CD4-positive, alpha-beta T cell treated with Interleukin-12 subunit alpha and Interleukin-12 subunit beta, for 1 hour (primary cell): ENCODE data around the gene CCDC71.

Source experiments
- DNase-seq: peaks from one replicate; pipeline ENCODE4 v3.0.0-alpha.2; 2020

The CCDC71 gene

GRCh38 chr3:49166752-49167556 lies 823 bp upstream of the CCDC71 start:
- no peak for DNase-seq

DNA sequence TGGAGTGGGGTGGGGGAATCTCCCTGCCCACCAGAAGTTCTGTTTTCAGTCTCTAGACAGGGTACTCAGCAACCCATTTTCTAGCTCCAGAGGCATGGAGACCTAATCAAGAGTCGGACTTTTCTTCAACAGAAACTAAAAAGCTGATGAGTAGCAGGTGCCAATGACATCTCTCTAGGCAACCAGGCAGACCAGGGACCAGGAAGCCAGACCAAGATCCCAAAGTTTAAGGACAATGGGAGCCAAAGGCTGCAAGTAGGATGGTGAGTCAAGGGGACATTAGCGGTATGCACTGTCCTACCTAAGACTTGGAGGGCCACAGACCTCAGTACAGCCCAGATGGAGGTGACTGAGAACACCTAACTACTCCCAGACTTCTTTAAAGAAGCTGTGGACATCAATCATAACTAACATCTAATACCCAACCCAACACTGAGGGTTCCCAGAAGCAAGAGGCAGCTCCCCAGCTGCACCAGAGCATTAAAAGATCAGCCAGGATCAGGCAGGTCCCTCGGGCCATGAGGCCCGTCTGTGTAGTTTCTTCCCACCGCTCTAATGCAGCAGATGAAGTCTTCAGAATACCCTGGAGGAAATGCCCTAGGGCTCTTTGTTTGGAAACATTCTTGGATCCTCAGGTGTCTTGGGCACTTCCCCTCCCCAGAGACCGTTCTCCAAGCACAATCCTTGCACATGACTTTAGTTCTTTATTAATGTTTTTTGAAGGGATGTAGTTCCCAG lies 979 bp downstream of the CCDC71 start:
- DNase-seq, result no peak

DNA sequence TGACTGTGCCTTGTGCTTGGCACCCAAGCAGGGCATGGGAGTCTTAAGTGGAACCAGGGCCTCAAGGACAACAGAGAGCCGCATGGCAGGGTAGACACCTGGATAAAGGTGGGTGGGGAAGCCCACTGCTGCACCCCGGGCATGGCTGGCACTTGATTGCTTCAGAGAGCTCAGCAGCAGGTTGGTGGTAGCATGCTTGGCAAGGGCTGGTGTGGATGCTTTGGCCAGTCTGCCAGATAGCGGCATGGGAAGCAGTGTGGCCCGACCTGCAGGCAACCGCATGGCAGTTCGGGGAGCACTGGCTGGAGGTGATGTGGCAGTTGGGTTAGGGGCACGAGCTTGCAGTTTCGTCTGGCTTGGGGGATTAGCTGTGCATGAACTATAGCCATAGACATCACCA lies 2.5 kb downstream of the CCDC71 start:
- no peak for DNase-seq

DNA sequence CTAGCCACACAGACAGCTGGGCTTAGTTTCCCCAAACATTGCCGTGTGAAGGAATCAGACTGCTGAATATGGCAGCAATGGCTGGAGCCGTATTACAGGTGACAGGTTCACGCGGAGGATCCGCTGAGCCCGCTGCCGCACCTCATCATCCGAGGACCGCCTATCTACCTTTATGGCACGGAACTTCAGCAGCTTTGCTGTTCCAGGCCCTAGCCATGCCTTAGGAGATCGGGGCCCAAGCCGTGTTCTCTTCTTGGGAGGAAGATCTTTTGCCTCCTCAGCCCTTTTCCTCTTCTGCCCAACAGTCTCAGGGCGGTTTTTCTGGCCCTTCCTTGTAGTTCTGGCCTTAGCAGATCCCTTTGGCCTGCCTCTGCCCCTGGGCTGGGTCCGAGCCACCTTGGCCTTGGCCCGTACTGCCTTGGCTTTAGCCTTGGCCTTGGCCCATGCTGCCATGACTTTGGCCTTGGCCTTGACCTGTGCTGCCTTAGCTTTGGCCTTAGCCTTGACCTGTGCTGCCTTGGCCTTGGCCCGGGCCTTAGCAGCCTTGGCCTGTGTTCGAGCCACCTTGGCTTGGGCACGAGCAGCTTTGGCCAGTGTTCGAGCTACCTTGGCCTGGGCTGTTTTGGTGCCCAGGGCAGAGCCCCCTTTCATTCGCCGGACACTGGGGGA lies 3.2 kb downstream of the CCDC71 start:
- no peak for DNase-seq

- no peak for DNase-seq
These were observed 4.2 kb downstream of the CCDC71 start for GRCh38 chr3:49161808-49162530.

DNA sequence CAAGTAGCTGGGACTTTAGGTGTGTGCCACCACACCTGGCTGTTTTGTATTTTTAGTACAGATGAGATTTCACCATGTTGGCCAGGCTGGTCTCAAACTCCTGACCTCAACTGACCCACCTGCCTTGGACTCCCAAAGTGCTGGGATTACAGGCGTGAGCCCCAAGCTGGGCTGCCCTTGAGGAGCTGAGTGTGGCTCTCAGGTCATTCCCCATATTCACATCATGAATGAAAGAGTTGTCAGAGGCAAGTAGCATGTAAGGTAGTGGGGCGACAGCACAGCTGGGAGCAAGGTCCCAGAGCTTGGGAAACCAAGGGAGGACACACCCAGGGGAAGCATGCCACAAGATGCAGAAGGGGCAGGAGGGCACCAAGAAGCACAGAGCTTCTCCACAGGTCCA lies 4.9 kb downstream of the CCDC71 start:
- no peak for DNase-seq

GRCh38 chr3:49158792-49159191 lies 7.3 kb downstream of the CCDC71 start:
- no peak for DNase-seq

DNA sequence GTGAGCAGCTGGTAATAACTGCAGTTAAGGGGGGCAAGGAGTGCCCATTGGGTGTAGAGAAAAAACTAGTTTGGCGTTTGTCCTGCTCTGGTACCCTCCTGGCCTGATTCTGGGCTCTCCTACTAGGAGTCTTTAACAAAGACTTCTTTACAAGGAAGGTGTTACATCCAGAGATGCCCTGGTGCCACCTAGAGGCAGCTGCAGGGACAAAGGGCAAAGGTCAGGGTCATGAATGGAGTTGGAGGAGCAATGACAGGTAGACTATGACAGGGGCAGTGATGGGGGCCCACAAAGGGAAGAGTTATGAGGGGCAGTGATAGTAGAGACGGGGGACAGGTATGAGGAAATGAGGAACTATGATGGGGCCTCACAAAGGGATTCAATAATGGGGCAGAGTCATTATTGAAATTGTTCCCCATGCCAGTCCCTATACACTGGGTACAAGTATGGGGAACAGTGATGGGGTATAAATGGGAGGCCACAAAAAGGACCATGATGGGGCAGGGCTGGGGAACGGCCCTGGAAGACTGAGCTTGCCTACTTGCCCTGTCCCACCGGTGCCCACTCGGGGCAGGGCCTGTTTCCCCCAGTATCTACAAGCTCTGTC lies 7.9 kb downstream of the CCDC71 start:
- peak; percentile 70 for DNase-seq

GRCh38 chr3:49157289-49157688 lies 8.8 kb downstream of the CCDC71 start:
- DNase-seq, result no peak

GRCh38 chr3:49153349-49153912 lies 12.7 kb downstream of the CCDC71 start:
- DNase-seq, result no peak

DNA sequence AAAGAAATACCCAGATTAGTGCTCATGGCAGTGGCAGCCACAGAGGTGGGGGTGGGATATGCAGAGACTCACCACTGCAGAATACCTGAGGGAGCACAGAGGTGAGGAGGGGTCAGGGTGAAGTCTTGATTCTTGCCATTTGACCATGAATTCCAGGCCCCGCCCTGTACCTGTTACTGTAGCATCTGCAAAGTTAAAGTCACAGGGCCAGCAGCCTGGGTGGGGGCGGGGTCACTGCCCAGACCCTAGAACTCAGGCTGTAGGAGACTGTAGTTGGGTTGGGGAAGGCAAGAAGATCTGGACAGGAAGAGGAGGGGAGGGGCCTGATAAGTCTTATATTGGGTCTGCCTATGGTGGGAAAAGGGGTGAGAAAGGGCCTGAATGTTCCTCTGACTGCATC lies 14.5 kb downstream of the CCDC71 start:
- no peak for DNase-seq

- DNase-seq, result no peak
These were observed 18.0 kb downstream of the CCDC71 start for GRCh38 chr3:49148159-49148558.

DNA sequence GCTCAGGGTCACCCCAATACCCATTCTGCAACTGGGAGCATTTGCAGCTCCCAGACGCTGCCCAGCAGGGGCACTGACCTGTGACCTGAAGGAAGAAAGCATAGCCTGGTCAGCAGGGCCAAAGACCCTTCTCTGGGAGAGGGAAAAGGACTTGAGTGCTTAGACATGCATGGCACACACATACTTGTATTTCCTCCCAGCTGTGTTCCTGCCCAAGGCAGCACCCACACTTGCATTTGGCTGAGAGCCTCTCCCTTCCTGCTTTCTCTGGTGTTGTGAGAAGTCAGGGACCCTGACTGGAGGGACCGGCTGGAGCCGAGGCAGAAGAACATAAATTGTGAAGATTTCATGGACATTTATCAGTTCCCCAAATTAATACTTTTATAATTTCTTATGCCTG lies 26.1 kb downstream of the CCDC71 start:
- no peak for DNase-seq

DNA sequence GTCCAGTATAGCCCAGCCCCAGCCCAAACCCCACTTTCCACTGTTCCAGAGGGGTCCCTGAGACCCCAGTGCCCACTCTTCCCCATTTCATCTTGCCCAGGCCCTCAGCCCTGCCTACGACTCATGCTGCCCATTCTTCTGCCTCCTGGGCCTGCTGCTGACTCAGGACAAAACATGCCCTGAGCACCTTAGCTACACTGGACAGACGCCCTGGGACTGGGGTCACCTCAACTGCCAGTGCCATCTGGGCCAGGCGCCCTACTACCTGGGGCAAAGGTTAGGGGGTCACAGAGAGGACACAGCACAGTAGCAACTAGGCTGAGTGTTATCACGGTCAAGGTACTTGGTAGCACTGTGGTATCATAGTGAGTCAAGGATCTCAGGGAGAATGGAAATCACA lies 30.6 kb downstream of the CCDC71 start:
- no peak for DNase-seq

GRCh38 chr3:49134471-49135265 lies 31.5 kb downstream of the CCDC71 start:
- DNase-seq, result no peak

DNA sequence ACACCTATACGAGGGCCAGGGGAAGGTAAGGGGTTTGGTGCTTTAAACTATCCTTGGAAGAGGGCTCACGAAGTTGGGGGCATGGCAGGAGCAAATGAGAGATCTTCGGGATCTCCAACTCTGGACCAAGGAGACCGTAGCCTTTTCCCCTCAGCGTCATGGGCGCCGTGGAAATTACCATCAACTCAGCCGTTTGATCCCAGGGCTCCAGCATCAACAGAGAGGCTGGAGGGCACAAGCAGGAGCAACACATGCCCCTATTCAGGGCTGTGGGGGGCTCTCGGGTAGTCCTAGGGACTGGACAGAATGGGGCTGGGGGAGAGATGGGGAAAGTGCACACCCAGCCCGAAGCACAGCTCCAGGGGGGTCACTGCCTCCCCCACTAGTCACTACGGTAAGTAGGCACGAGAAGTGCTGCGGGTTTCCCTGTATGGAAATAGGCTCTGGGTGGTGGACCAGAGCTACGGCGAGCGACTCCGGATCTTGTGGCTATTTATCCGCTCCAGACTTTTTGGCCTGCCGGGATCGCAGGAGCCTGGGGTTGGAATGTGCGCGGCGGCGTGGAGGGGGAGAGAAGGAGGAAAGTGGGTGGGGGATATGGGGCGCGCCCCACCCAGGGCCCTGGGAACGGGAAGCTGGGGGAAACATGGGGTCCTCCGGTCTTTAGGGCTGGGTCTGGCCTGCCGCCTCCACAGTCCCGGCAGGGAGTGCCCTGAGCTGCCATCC lies 32.7 kb downstream of the CCDC71 start:
- DNase-seq, result no peak

DNA sequence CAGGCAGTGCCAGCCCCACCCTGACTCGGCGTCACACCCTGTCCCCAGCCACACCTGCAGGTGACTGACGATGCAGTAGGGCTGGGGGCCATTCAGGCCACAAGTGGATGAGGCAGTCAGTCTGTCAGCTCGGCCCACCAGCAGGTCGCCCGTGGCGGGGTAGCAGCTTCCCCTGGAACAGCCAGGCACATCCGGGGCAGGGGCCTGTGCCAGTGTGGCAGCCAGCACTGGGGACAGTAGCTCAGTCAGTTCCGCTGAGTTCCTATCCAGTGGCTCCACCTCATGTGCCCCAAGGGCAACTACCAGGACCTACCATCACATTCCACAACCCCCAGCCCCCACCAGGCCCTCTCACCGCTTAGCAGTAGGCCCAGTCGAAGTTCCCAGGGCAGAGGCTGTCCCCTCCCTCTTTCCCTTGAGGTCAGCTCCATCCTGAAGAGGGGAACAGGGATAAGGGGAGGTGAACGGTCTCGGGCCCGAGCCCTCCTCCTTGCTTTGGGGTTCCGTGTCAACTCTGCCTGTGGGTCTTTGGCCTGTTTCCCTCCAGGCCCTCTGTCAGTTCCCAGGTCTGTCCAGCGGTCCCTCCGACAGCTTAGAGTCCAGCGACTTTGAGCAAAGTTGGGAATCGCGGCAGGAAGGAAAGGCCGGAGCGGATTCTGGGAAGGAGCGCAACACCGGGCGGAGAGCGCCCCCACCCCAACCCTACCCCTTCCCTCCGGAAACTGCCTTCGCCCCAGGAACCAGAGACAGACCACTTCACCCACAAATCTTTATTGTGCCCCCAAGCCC lies 33.5 kb downstream of the CCDC71 start, which contains the start of gene LAMB2:
TSS of gene LAMB2 (minus strand) at position 614 of the 789 bp plus-strand sequence. CDS start at position 431, 183 bp downstream.
- DNase-seq, result no peak

- DNase-seq, result no peak
These were observed 34.1 kb downstream of the CCDC71 start for GRCh38 chr3:49132073-49132436.

GRCh38 chr3:49131576-49131975 lies 34.6 kb downstream of the CCDC71 start:
- DNase-seq, result no peak

GRCh38 chr3:49131040-49131439 lies 35.1 kb downstream of the CCDC71 start:
- DNase-seq, result no peak
